ENCODE measurements around the gene APLN. TPM values are rescaled to one million over a fixed set of nuclear protein-coding genes. Genes with fewer than 3 reads are reported as not detected.

APLN gene
- total and polyA plus RNA-seq, 2 donors = 0.32 to 0.90 TPM

GRCh38 chrX:129637217-129638109 is 17.3 kb downstream of the APLN start:
- Histone ChIP-seq H3K4me3 (ENCODE audit: low read length in 2 of 2) (no peak overlapping the region), H3K4me1 (ENCODE audit: control insufficient read depth in 2 of 2, insufficient read depth in 2 of 2, low read length in 2 of 2) (peaks cover 0 to 15% of the 10 kb centered on the region in 2 donors), H3K9me3 (ENCODE audit: control insufficient read depth in 2 of 2, insufficient read depth in 1 of 2, low read length in 1 of 2) (peaks cover 0 to 4% of the 10 kb centered on the region in 2 donors), H3K27ac (ENCODE audit: low read depth in 1 of 2, low read length in 1 of 2) (no peak overlapping the region), H3K36me3 (ENCODE audit: control insufficient read depth in 2 of 2, insufficient read depth in 2 of 2, low read length in 1 of 2) (no peaks in the 10 kb centered on the region), H3K27me3 (ENCODE audit: control insufficient read depth in 2 of 2, insufficient read depth in 1 of 2, low read length in 1 of 2) (no peaks in the 10 kb centered on the region)
- WGBS = 34% methylated on average over 13 of the region's 13 CpGs
- DNase-seq (ENCODE audit: low read depth in 6 of 9, low spot score in 9 of 9) = peak; percentile 33 to 82 (median 57)

DNA sequence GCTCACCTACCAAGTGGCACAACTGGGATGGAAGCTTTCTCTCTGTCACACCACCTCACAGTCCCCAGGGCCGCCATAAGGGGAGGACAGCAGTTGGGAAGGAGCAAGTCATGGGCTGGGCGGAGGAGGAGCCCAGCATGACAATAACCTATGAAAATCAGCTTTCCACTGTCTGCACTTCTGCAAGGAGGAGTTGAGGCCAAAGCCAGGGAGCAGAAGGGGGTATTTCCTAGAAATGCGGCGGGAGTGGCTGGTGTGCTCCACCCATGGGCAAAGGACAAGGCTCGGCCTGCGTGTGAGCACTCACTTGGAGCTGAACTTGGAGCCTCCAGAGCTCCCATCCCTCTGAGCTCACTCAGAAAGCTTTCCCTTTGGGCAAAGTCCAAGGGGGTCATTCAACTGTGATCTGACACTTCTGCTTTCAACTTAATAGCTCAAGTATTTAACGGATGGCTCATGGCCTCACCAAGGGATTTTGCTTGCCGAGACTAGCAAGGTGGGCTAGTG is 18.5 kb downstream of the APLN start:
- H3K27me3 ChIP-seq (ENCODE audit: control insufficient read depth in 2 of 2, insufficient read depth in 1 of 2, low read length in 1 of 2) = no peaks in the 10 kb centered on the region
- H3K9me3 ChIP-seq (ENCODE audit: control insufficient read depth in 2 of 2, insufficient read depth in 1 of 2, low read length in 1 of 2) = peaks cover 0 to 2% of the 10 kb centered on the region in 2 donors
- 94% methylated on average over 8 of the region's 8 CpGs for WGBS
- no peaks in the 10 kb centered on the region for H3K36me3 ChIP-seq (ENCODE audit: control insufficient read depth in 2 of 2, insufficient read depth in 2 of 2, low read length in 1 of 2)
- no peak for DNase-seq (ENCODE audit: low read depth in 6 of 9, low spot score in 9 of 9)
- no peak overlapping the region for H3K27ac ChIP-seq (ENCODE audit: low read depth in 1 of 2, low read length in 1 of 2)
- no peak overlapping the region for H3K4me3 ChIP-seq (ENCODE audit: low read length in 2 of 2)
- peaks cover 0 to 15% of the 10 kb centered on the region in 2 donors for H3K4me1 ChIP-seq (ENCODE audit: control insufficient read depth in 2 of 2, insufficient read depth in 2 of 2, low read length in 2 of 2)

DNA sequence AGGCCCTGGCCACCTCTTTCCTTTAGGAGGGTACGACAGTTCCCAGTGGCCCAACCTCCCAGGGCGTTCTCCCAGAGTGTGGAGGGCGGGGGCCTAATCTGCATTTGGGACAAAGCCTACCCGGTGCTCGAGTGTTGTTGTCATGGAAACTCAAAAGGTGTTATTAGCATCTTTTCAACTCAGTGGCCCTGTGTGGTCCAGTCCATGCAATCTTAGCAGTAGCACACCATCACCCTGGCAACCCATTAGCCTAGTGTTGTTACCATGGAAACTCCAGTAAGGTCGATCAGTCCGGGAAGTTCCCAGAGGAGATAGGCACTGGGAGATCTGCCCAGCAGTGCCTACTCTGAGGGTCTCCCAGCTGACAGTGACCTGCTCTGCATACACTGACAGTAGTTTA is 20.2 kb downstream of the APLN start:
- 93% methylated on average over 7 of the region's 7 CpGs for WGBS
- Histone ChIP-seq H3K27me3 (ENCODE audit: control insufficient read depth in 2 of 2, insufficient read depth in 1 of 2, low read length in 1 of 2) (no peaks in the 10 kb centered on the region), H3K36me3 (ENCODE audit: control insufficient read depth in 2 of 2, insufficient read depth in 2 of 2, low read length in 1 of 2) (no peaks in the 10 kb centered on the region), H3K27ac (ENCODE audit: low read depth in 1 of 2, low read length in 1 of 2) (no peak overlapping the region), H3K4me3 (ENCODE audit: low read length in 2 of 2) (no peak overlapping the region), H3K9me3 (ENCODE audit: control insufficient read depth in 2 of 2, insufficient read depth in 1 of 2, low read length in 1 of 2) (no peaks in the 10 kb centered on the region), H3K4me1 (ENCODE audit: control insufficient read depth in 2 of 2, insufficient read depth in 2 of 2, low read length in 2 of 2) (peaks cover 0 to 15% of the 10 kb centered on the region in 2 donors)
- no peak for DNase-seq (ENCODE audit: low read depth in 6 of 9, low spot score in 9 of 9)

DNA sequence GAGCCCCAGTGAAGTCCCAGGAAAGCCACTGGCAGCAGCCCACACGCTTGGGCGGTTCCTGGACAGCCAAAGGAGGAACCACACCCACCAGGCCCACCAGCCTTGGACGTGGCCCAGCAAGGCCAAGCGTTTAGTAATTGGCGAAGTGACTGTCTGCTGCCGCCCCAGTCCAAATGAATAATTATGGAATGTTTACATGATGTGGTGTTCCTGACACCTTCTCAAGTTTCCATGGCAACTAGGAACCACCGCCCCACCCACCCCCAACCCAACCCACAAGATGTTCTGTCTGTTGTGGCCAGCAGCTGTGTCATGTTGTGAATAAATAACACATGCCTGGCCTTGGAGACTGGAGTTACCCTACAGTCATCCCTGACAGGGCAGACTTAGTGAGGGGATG is 22.3 kb downstream of the APLN start:
- H3K27ac ChIP-seq (ENCODE audit: low read depth in 1 of 2, low read length in 1 of 2) = no peak overlapping the region

DNA sequence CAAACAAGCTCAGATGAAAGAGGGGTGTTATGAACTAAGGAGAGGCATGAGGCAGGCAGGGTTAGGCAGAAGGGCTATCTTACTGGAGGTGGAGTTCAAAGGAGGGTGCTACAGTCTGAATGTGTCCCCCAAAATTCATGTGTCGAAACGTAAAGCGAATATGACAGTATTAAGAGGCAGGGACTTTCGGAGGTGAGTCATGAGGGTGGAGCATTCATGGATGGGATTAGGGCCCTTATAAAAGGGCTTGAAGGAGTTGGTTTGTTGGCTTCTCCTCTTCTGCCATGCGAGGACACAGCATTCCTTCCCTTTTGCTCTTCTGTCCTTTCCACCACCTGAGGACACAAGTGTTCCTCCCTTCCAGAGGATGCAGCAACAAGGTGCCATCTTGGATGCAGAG is 22.9 kb downstream of the APLN start:
- H3K27me3 ChIP-seq (ENCODE audit: control insufficient read depth in 2 of 2, insufficient read depth in 1 of 2, low read length in 1 of 2) = no peaks in the 10 kb centered on the region
- H3K36me3 ChIP-seq (ENCODE audit: control insufficient read depth in 2 of 2, insufficient read depth in 2 of 2, low read length in 1 of 2) = no peaks in the 10 kb centered on the region
- no peak overlapping the region for H3K4me3 ChIP-seq (ENCODE audit: low read length in 2 of 2)
- no peak overlapping the region for H3K27ac ChIP-seq (ENCODE audit: low read depth in 1 of 2, low read length in 1 of 2)
- peaks cover 0 to 6% of the 10 kb centered on the region in 2 donors for H3K4me1 ChIP-seq (ENCODE audit: control insufficient read depth in 2 of 2, insufficient read depth in 2 of 2, low read length in 2 of 2)
- no peaks in the 10 kb centered on the region for H3K9me3 ChIP-seq (ENCODE audit: control insufficient read depth in 2 of 2, insufficient read depth in 1 of 2, low read length in 1 of 2)
- WGBS = 96% methylated on average over 5 of the region's 5 CpGs
- no peak for DNase-seq (ENCODE audit: low read depth in 6 of 9, low spot score in 9 of 9)

More for the DNA sequence above, 22.3 kb downstream of the APLN start:
- Histone ChIP-seq H3K9me3 (ENCODE audit: control insufficient read depth in 2 of 2, insufficient read depth in 1 of 2, low read length in 1 of 2) (no peaks in the 10 kb centered on the region), H3K36me3 (ENCODE audit: control insufficient read depth in 2 of 2, insufficient read depth in 2 of 2, low read length in 1 of 2) (no peaks in the 10 kb centered on the region), H3K4me1 (ENCODE audit: control insufficient read depth in 2 of 2, insufficient read depth in 2 of 2, low read length in 2 of 2) (peaks cover 0 to 9% of the 10 kb centered on the region in 2 donors), H3K27me3 (ENCODE audit: control insufficient read depth in 2 of 2, insufficient read depth in 1 of 2, low read length in 1 of 2) (no peaks in the 10 kb centered on the region), H3K4me3 (ENCODE audit: low read length in 2 of 2) (no peak overlapping the region)
- no peak for DNase-seq (ENCODE audit: low read depth in 6 of 9, low spot score in 9 of 9)
- WGBS = 96% methylated on average over 7 of the region's 7 CpGs

DNA sequence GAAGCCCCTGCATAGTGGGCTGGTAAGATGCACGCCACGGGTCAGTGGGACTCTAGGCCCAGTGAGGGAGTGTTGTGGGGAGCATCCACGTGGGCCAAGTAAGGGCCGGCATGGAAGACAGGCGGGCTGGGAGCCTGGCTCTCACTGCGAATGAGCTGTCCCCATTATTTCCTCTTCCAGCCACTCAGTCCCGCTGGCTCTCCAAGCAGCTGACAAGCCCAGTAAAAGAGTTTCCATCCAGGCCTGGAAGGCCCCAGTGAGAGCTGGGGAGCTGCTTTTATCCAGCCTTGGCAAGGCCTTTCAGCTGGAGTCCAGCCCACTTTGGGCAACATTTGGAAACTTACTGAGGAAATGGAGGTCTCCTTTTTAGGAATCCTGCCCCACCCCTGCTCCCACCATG is 24.9 kb downstream of the APLN start:
- no peak overlapping the region for H3K4me3 ChIP-seq (ENCODE audit: low read length in 2 of 2)
- WGBS = 93% methylated on average over 7 of the region's 7 CpGs
- no peak overlapping the region for H3K27ac ChIP-seq (ENCODE audit: low read depth in 1 of 2, low read length in 1 of 2)
- no peaks in the 10 kb centered on the region for H3K36me3 ChIP-seq (ENCODE audit: control insufficient read depth in 2 of 2, insufficient read depth in 2 of 2, low read length in 1 of 2)
- H3K27me3 ChIP-seq (ENCODE audit: control insufficient read depth in 2 of 2, insufficient read depth in 1 of 2, low read length in 1 of 2) = no peaks in the 10 kb centered on the region
- no peak for DNase-seq (ENCODE audit: low read depth in 6 of 9, low spot score in 9 of 9)
- H3K4me1 ChIP-seq (ENCODE audit: control insufficient read depth in 2 of 2, insufficient read depth in 2 of 2, low read length in 2 of 2) = peaks cover 0 to 3% of the 10 kb centered on the region in 2 donors
- H3K9me3 ChIP-seq (ENCODE audit: control insufficient read depth in 2 of 2, insufficient read depth in 1 of 2, low read length in 1 of 2) = no peaks in the 10 kb centered on the region

- no peak overlapping the region for H3K27ac ChIP-seq (ENCODE audit: low read depth in 1 of 2, low read length in 1 of 2)
- 37% methylated on average over 3 of the region's 3 CpGs for WGBS
- H3K4me1 ChIP-seq (ENCODE audit: control insufficient read depth in 2 of 2, insufficient read depth in 2 of 2, low read length in 2 of 2) = peaks cover 7 to 27% of the 10 kb centered on the region in 2 donors
- H3K4me3 ChIP-seq (ENCODE audit: low read length in 2 of 2) = no peak overlapping the region
- H3K9me3 ChIP-seq (ENCODE audit: control insufficient read depth in 2 of 2, insufficient read depth in 1 of 2, low read length in 1 of 2) = no peaks in the 10 kb centered on the region
- H3K27me3 ChIP-seq (ENCODE audit: control insufficient read depth in 2 of 2, insufficient read depth in 1 of 2, low read length in 1 of 2) = no peaks in the 10 kb centered on the region
- DNase-seq (ENCODE audit: low read depth in 6 of 9, low spot score in 9 of 9) = no peak
- no peaks in the 10 kb centered on the region for H3K36me3 ChIP-seq (ENCODE audit: control insufficient read depth in 2 of 2, insufficient read depth in 2 of 2, low read length in 1 of 2)
Observed at GRCh38 chrX:129626026-129626425, 28.7 kb downstream of the APLN start.

GRCh38 chrX:129622757-129623301 is 31.9 kb downstream of the APLN start:
- H3K36me3 ChIP-seq (ENCODE audit: control insufficient read depth in 2 of 2, insufficient read depth in 2 of 2, low read length in 1 of 2) = no peaks in the 10 kb centered on the region
- DNase-seq (ENCODE audit: low read depth in 6 of 9, low spot score in 9 of 9) = peak in 7 of 9 donors; percentile 53 to 87 (median 67)
- H3K9me3 ChIP-seq (ENCODE audit: control insufficient read depth in 2 of 2, insufficient read depth in 1 of 2, low read length in 1 of 2) = no peaks in the 10 kb centered on the region
- no peaks in the 10 kb centered on the region for H3K27me3 ChIP-seq (ENCODE audit: control insufficient read depth in 2 of 2, insufficient read depth in 1 of 2, low read length in 1 of 2)
- no peak overlapping the region for H3K4me3 ChIP-seq (ENCODE audit: low read length in 2 of 2)
- WGBS = 38% methylated on average over 10 of the region's 10 CpGs
- H3K27ac ChIP-seq (ENCODE audit: low read depth in 1 of 2, low read length in 1 of 2) = peak overlapping the region; percentile 5 to 90
- H3K4me1 ChIP-seq (ENCODE audit: control insufficient read depth in 2 of 2, insufficient read depth in 2 of 2, low read length in 2 of 2) = peaks cover 7 to 27% of the 10 kb centered on the region in 2 donors

GRCh38 chrX:129618997-129619396 is 35.8 kb downstream of the APLN start:
- Histone ChIP-seq H3K27me3 (ENCODE audit: control insufficient read depth in 2 of 2, insufficient read depth in 1 of 2, low read length in 1 of 2) (no peaks in the 10 kb centered on the region), H3K27ac (ENCODE audit: low read depth in 1 of 2, low read length in 1 of 2) (no peak overlapping the region), H3K9me3 (ENCODE audit: control insufficient read depth in 2 of 2, insufficient read depth in 1 of 2, low read length in 1 of 2) (no peaks in the 10 kb centered on the region), H3K36me3 (ENCODE audit: control insufficient read depth in 2 of 2, insufficient read depth in 2 of 2, low read length in 1 of 2) (no peaks in the 10 kb centered on the region), H3K4me1 (ENCODE audit: control insufficient read depth in 2 of 2, insufficient read depth in 2 of 2, low read length in 2 of 2) (peaks cover 7 to 36% of the 10 kb centered on the region in 2 donors), H3K4me3 (ENCODE audit: low read length in 2 of 2) (no peak overlapping the region)
- WGBS = 94% methylated on average over 4 of the region's 4 CpGs
- no peak for DNase-seq (ENCODE audit: low read depth in 6 of 9, low spot score in 9 of 9)
